GM18505 (cell line): ENCODE measurements around the gene PNPLA4.
A peak's percentile ranks its signal among the peaks of the same experiment; 100 is the strongest.

ENCODE experiments used
- ATAC-seq: cut with Tn5 transposase; IDR thresholded peaks from one replicate; pipeline ENCODE4 v1.9.1; 2021; ENCODE audit not compliant: unreplicated experiment
- POLR2A ChIP-seq: IDR thresholded peaks from 4 replicates; pipeline ENCODE4 v1.6.1; 2011; ENCODE audit warnings: borderline replicate concordance; ENCODE audit not compliant: insufficient read depth, insufficient read length; ENCODE audit errors: extremely low read depth

Gene PNPLA4

GRCh38 chrX:7927259-7928167, at the start of gene PNPLA4:
PNPLA4 (minus strand) TSS chrX:7927413; CDS start chrX:7926119, 1,294 bp downstream.
- TF ChIP-seq POLR2A, result peak; percentile 94
- peak; percentile 92 for ATAC-seq

- ATAC-seq, result no peak
- no peak for TF ChIP-seq POLR2A
These were observed 45.4 kb upstream of the PNPLA4 start for GRCh38 chrX:7972586-7972985.

GRCh38 chrX:7970428-7970827, 43.2 kb upstream of the PNPLA4 start:
- no peak for ATAC-seq
- no peak for TF ChIP-seq POLR2A

GRCh38 chrX:7965436-7965835, 38.2 kb upstream of the PNPLA4 start:
- no peak for TF ChIP-seq POLR2A
- ATAC-seq, result no peak

GRCh38 chrX:7960246-7960645, 33.0 kb upstream of the PNPLA4 start:
- no peak for ATAC-seq
- no peak for TF ChIP-seq POLR2A

GRCh38 chrX:7953446-7953845, 26.2 kb upstream of the PNPLA4 start:
- no peak for ATAC-seq

GRCh38 chrX:7950865-7951264, 23.7 kb upstream of the PNPLA4 start:
- ATAC-seq, result peak; percentile 98
- TF ChIP-seq POLR2A, result no peak

More at GRCh38 chrX:7953446-7953845, 26.2 kb upstream of the PNPLA4 start:
- no peak for TF ChIP-seq POLR2A

GRCh38 chrX:7948483-7948882, 21.3 kb upstream of the PNPLA4 start:
- TF ChIP-seq POLR2A, result no peak
- no peak for ATAC-seq

- ATAC-seq, result no peak
- TF ChIP-seq POLR2A, result no peak
These were observed 19.7 kb upstream of the PNPLA4 start for GRCh38 chrX:7946960-7947359.

- no peak for TF ChIP-seq POLR2A
- no peak for ATAC-seq
These were observed 16.5 kb upstream of the PNPLA4 start for GRCh38 chrX:7943600-7944245.

GRCh38 chrX:7941390-7942042, 14.3 kb upstream of the PNPLA4 start:
- TF ChIP-seq POLR2A, result no peak
- peak; percentile 73 for ATAC-seq

GRCh38 chrX:7934026-7934425, 6.8 kb upstream of the PNPLA4 start:
- no peak for ATAC-seq
- TF ChIP-seq POLR2A, result no peak

- no peak for ATAC-seq
- no peak for TF ChIP-seq POLR2A
These were observed 327 bp downstream of the PNPLA4 start for GRCh38 chrX:7926914-7927258.
